ENCODE results near the gene APOL3. TPM values are rescaled to one million over a fixed set of nuclear protein-coding genes. Genes with fewer than 3 reads are reported as not detected.

APOL3 gene
- total RNA-seq, 2 donors from 2014 or later, result 79.8 to 169 TPM

DNA sequence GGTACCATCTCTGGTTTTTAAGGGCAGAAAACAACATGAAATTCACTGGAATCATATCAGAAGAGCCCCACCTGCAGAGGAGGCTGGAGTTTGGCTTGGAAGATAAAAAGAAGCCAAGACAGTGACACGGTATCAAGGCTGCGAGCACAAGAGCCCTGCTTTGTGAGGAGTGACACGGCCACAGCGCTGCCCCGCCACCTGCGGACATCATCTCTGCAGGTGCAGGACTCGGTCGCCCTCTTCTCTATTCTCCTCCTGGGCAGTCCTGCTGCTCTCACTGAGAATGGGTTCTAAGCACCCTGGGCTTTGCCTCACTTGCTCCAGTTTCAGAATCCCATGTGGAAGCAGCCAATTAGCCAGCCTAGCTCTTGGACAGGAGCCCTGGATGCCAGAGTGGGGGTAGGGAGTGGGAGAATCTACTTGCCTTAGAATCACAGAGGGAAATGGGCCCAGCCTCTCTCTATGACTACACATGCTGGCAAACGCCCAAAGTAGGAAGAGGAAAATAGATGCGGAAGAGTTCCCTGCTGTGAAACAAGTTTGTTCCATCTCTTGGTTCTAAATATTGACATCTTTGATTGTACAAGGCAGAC lies 24.0 kb upstream of the APOL3 start:
- Mint-ChIP-seq H3K9me3 (no peaks in the 10 kb centered on the region), H3K4me1 (ENCODE audit: low read depth in 2 of 2) (peaks cover 0 to 4% of the 10 kb centered on the region in 2 donors), H3K4me3 (no peak overlapping the region), H3K27ac (peak overlapping the region in 1 of 2 donors; percentile 12), H3K27me3 (no peaks in the 10 kb centered on the region), H3K36me3 (no peaks in the 10 kb centered on the region)
- DNase-seq (ENCODE audit: low spot score) (no peak), ATAC-seq (no peak)

GRCh38 chr22:36183446-36183845 lies 22.9 kb upstream of the APOL3 start:
- Mint-ChIP-seq H3K36me3 (no peaks in the 10 kb centered on the region), H3K4me1 (ENCODE audit: low read depth in 2 of 2) (peaks cover 0 to 4% of the 10 kb centered on the region in 2 donors), H3K4me3 (no peak overlapping the region), H3K27ac (no peak overlapping the region), H3K27me3 (no peaks in the 10 kb centered on the region), H3K9me3 (no peaks in the 10 kb centered on the region)
- ATAC-seq, result no peak
- DNase-seq (ENCODE audit: low spot score), result no peak

- no peak for ATAC-seq
- Mint-ChIP-seq H3K4me1 (ENCODE audit: low read depth in 2 of 2) (peaks cover 0 to 4% of the 10 kb centered on the region in 2 donors), H3K36me3 (no peaks in the 10 kb centered on the region), H3K4me3 (no peak overlapping the region), H3K9me3 (no peaks in the 10 kb centered on the region), H3K27me3 (no peaks in the 10 kb centered on the region), H3K27ac (no peak overlapping the region)
- DNase-seq (ENCODE audit: low spot score), result no peak
Observed at GRCh38 chr22:36182857-36183256, 22.3 kb upstream of the APOL3 start.

DNA sequence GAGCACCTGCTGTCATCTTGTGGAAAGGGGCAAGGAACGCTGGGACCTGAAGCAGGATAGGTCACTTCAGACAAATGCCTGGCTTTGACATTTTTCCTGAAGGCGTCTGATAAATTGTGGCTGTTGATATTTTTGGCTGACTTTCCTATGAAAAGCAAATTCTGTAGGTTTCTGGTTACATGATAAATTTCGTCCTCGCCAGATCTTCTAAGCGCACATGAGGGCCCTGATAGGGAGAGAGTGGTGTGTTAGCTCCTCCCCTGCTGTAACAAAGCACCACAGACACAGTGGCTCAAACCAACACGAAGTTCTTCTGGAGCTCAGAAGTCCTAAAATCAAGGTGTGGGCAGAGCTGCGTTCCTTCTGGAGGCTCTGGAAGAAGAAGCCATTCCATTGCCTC lies 21.5 kb upstream of the APOL3 start:
- peaks cover 0 to 4% of the 10 kb centered on the region in 2 donors for H3K4me1 Mint-ChIP-seq (ENCODE audit: low read depth in 2 of 2)
- ATAC-seq (no peak), DNase-seq (ENCODE audit: low spot score) (no peak)
- no peak overlapping the region for H3K4me3 Mint-ChIP-seq
- H3K27me3 Mint-ChIP-seq, result no peaks in the 10 kb centered on the region
- H3K9me3 Mint-ChIP-seq, result no peaks in the 10 kb centered on the region
- no peak overlapping the region for H3K27ac Mint-ChIP-seq
- no peaks in the 10 kb centered on the region for H3K36me3 Mint-ChIP-seq

DNA sequence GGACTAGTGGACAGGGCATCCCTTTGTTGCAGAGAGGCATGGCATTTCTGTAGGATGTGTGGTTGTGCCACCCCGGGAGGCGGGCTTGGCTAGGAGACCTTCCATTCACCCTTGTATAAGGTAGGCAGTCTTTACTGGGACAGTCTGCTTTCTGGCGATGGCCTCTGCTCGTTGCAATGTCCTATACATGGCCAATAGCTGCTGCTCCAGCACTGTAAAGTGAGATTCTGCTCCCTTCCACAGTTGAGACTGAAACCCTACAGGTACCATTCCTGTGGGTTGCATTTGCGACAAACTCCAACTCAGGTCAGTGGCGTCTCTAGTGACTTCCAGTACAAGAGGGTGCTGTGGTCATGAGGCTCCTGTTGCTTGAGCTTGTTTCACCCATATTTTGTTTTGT lies 20.4 kb upstream of the APOL3 start:
- DNase-seq (ENCODE audit: low spot score) (no peak), ATAC-seq (no peak)
- Mint-ChIP-seq H3K4me3 (no peak overlapping the region), H3K9me3 (no peaks in the 10 kb centered on the region), H3K36me3 (no peaks in the 10 kb centered on the region), H3K27me3 (no peaks in the 10 kb centered on the region), H3K27ac (no peak overlapping the region), H3K4me1 (ENCODE audit: low read depth in 2 of 2) (peaks cover 0 to 7% of the 10 kb centered on the region in 2 donors)

DNA sequence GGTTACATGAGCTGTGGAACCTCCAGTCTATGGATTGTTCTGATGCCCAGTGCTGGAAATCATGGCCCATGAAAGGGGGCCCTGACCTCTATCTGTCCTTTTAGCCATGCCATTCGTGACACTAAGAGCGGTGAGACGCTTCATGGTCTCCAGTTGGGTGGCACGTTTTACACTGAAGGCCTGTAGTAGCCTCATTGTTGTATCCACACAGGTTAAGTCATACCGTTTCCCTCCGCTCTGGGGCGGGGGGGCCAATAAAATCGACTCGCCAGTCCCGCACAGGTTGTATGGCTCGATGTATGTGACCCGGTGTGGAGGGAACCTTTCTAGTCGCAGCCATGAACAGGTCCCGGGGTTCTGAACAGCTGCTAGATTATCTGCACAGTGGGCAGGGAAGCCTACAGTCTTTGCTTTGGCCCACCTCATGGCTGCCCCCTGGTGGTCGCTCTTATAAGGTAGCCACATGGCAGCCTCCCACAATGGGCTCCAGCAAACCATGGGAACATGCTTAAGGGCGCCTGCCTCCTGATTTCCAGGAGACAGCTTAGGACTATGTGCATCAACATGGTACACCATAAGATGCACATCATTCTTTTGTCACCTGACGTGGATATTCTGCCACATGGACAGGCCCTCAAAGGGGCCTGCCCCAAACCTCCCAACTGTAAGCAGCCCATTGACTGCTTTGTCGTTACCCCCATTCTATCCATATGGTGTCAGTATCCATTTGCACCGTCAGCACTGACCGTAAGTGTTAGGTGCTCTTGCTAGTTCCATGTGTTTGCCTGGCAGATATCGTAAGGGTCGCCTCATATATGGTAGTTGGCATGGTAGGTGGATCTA lies 19.7 kb upstream of the APOL3 start:
- Mint-ChIP-seq H3K9me3 (no peaks in the 10 kb centered on the region), H3K4me1 (ENCODE audit: low read depth in 2 of 2) (peaks cover 0 to 7% of the 10 kb centered on the region in 2 donors), H3K36me3 (no peaks in the 10 kb centered on the region), H3K4me3 (no peak overlapping the region), H3K27ac (no peak overlapping the region), H3K27me3 (no peaks in the 10 kb centered on the region)
- peak; percentile 90 to 93 for ATAC-seq
- peak; percentile 88 for DNase-seq (ENCODE audit: low spot score)

DNA sequence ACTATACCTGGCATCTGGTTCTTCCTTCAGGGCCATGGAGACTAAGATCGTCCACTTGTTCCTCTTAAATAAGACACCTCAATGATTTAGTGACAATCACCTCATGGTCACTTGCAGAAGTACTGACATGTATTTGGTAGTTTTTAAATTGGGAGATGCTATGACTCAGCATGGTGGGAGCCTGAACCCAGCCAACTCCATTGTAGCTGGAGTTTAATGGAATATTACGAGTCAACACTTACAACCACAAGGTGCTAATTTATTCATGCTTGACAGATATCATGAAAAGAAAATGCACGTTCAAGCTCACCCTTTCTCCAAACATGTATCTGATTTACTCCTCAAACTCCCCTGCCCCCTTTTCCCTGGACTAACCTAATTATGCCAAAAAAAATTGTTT lies 16.6 kb upstream of the APOL3 start:
- no peaks in the 10 kb centered on the region for H3K36me3 Mint-ChIP-seq
- ATAC-seq, result no peak

DNA sequence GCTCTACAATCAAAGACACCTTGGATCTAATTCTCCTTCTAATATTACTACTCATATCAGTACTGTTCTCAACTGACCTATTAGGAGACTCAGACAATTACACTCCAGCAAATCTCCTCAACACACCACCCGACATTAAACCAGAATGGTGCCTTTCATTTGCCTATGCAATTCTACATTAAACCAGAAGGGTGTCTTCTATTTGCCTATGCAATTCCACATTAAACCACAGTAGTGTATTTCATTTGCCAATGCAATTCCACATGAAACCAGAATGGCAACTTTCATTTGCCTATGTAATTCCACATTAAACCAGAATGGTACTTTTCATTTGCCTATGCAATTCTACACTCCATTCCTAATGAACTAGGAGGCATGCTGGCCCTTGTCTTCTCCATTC lies 15.3 kb upstream of the APOL3 start:
- ATAC-seq (no peak), DNase-seq (ENCODE audit: low spot score) (no peak)
- Mint-ChIP-seq H3K9me3 (no peaks in the 10 kb centered on the region), H3K27me3 (no peaks in the 10 kb centered on the region), H3K4me1 (ENCODE audit: low read depth in 2 of 2) (peaks cover 0 to 7% of the 10 kb centered on the region in 2 donors), H3K4me3 (no peak overlapping the region), H3K27ac (no peak overlapping the region), H3K36me3 (no peaks in the 10 kb centered on the region)

More for the DNA sequence above, 16.6 kb upstream of the APOL3 start:
- peaks cover 0 to 7% of the 10 kb centered on the region in 2 donors for H3K4me1 Mint-ChIP-seq (ENCODE audit: low read depth in 2 of 2)
- no peak for DNase-seq (ENCODE audit: low spot score)
- no peaks in the 10 kb centered on the region for H3K9me3 Mint-ChIP-seq
- H3K4me3 Mint-ChIP-seq, result no peak overlapping the region
- no peak overlapping the region for H3K27ac Mint-ChIP-seq
- H3K27me3 Mint-ChIP-seq, result no peaks in the 10 kb centered on the region

- Mint-ChIP-seq H3K27ac (no peak overlapping the region), H3K4me3 (no peak overlapping the region), H3K4me1 (ENCODE audit: low read depth in 2 of 2) (peaks cover 6 to 12% of the 10 kb centered on the region in 2 donors), H3K9me3 (no peaks in the 10 kb centered on the region), H3K27me3 (no peaks in the 10 kb centered on the region), H3K36me3 (no peaks in the 10 kb centered on the region)
- ATAC-seq, result no peak
- no peak for DNase-seq (ENCODE audit: low spot score)
Observed at GRCh38 chr22:36171941-36172340, 11.4 kb upstream of the APOL3 start.

- H3K4me1 Mint-ChIP-seq (ENCODE audit: low read depth in 2 of 2), result peaks cover 54 to 59% of the 10 kb centered on the region in 2 donors
- H3K9me3 Mint-ChIP-seq, result no peaks in the 10 kb centered on the region
- peak overlapping the region; percentile 13 for H3K4me3 Mint-ChIP-seq
- no peaks in the 10 kb centered on the region for H3K27me3 Mint-ChIP-seq
- no peaks in the 10 kb centered on the region for H3K36me3 Mint-ChIP-seq
- no peak for DNase-seq (ENCODE audit: low spot score)
- H3K27ac Mint-ChIP-seq, result peak overlapping the region; percentile 99
- ATAC-seq, result no peak
Observed at GRCh38 chr22:36166518-36167220, 6.1 kb upstream of the APOL3 start.

DNA sequence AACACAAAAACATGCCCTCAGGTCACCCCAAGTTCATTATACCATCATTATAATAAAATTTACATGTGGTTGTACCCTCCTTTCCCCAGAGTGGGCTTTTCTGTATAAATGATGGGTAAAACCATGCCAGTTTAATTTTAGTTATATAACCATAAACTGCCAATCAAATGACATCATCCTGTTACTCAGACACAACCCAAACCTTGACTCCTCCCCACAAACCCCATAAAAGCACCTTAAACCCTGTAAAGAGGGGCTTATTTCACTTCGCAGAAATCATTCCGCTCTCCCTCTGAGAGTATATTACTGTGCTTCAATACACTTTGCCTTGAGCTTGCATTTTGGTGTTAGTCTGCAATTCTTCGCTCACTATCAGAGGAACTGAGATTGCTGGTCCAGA lies 5.5 kb upstream of the APOL3 start:
- Mint-ChIP-seq H3K36me3 (no peaks in the 10 kb centered on the region), H3K9me3 (no peaks in the 10 kb centered on the region), H3K4me1 (ENCODE audit: low read depth in 2 of 2) (peaks cover 60 to 65% of the 10 kb centered on the region in 2 donors), H3K27ac (peak overlapping the region; percentile 99), H3K4me3 (peak overlapping the region; percentile 13), H3K27me3 (no peaks in the 10 kb centered on the region)
- DNase-seq (ENCODE audit: low spot score), result no peak
- no peak for ATAC-seq

DNA sequence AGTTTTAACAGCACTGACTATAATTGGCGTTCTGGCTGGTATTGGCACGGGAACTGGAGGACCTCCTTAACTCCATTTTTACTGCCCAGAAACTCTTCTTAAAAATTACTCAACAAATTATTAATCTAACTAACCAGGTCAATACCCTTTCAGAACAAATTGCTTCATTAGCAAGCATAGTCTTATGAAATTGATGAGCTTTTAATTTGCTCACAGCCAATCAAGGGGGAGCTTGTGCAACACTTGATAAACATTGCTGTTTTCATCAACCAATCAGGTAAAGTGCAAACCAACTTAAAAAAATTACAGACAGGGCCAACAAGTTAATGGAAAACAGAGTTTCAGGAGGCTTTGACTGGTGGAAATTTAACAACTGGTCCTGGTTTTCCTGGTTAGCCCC lies 4.6 kb upstream of the APOL3 start:
- DNase-seq (ENCODE audit: low spot score) (peak; percentile 3), ATAC-seq (no peak)
- no peaks in the 10 kb centered on the region for H3K9me3 Mint-ChIP-seq
- H3K36me3 Mint-ChIP-seq, result no peaks in the 10 kb centered on the region
- H3K4me3 Mint-ChIP-seq, result peak overlapping the region; percentile 58
- peak overlapping the region; percentile 99 for H3K27ac Mint-ChIP-seq
- H3K27me3 Mint-ChIP-seq, result no peaks in the 10 kb centered on the region
- H3K4me1 Mint-ChIP-seq (ENCODE audit: low read depth in 2 of 2), result peaks cover 70 to 74% of the 10 kb centered on the region in 2 donors

DNA sequence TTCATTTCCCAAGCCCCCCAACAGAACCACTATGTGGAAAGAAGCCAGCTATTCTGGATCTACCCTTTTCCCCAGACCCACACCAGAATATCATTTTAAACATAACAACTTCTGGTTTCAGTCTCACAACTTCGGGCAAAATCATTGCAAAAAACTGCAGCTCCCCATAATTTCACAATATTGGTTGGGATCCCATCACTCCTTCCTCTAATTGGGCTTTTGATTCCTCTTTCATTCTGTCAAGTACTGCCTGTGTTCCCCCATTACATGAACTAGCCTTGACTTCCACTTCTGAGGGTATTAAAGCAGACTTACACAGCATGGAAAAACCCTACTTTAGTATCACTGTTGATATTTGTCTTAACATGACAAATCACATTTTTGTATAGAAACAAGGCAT lies 4.1 kb upstream of the APOL3 start:
- ATAC-seq, result peak in 1 of 2 donors; percentile 55
- peak; percentile 44 for DNase-seq (ENCODE audit: low spot score)

GRCh38 chr22:36163497-36163896 lies 2.9 kb upstream of the APOL3 start:
- H3K27me3 Mint-ChIP-seq, result no peaks in the 10 kb centered on the region
- H3K9me3 Mint-ChIP-seq, result no peaks in the 10 kb centered on the region
- H3K4me3 Mint-ChIP-seq, result peak overlapping the region; percentile 93
- H3K36me3 Mint-ChIP-seq, result no peaks in the 10 kb centered on the region
- peak overlapping the region; percentile 99 for H3K27ac Mint-ChIP-seq
- DNase-seq (ENCODE audit: low spot score) (peak; percentile 44), ATAC-seq (no peak)
- H3K4me1 Mint-ChIP-seq (ENCODE audit: low read depth in 2 of 2), result peaks cover 84 to 89% of the 10 kb centered on the region in 2 donors

More for the DNA sequence above, 4.1 kb upstream of the APOL3 start:
- peaks cover 75 to 78% of the 10 kb centered on the region in 2 donors for H3K4me1 Mint-ChIP-seq (ENCODE audit: low read depth in 2 of 2)
- H3K36me3 Mint-ChIP-seq, result no peaks in the 10 kb centered on the region
- H3K4me3 Mint-ChIP-seq, result peak overlapping the region; percentile 58
- H3K27ac Mint-ChIP-seq, result peak overlapping the region; percentile 99
- H3K9me3 Mint-ChIP-seq, result no peaks in the 10 kb centered on the region
- no peaks in the 10 kb centered on the region for H3K27me3 Mint-ChIP-seq

All from natural killer cell treated with Interleukin-12 subunit alpha and Interleukin-12 subunit beta and Interleukin-15 and Interleukin-18, amount 100 ng/mL, for 72 hours (primary cell).